Stimulated activated CD8-positive, alpha-beta memory T cell treated with anti-CD3 and anti-CD28 coated beads, Interleukin-12 subunit alpha, Interleukin-12 subunit beta, amount 100 ng/mL, for 1 hour (primary cell): ENCODE results near the gene AGA.

Source experiments
- DNase-seq: peaks from one replicate; pipeline ENCODE4 v3.0.0-alpha.2; 2020; ENCODE audit warnings: low read depth

Gene AGA

GRCh38 chr4:177446586-177446985 is 4.3 kb upstream of the AGA start:
- DNase-seq: no peak

GRCh38 chr4:177444911-177445736 is 2.9 kb upstream of the AGA start:
- DNase-seq: no peak

- DNase-seq: no peak
Observed at GRCh38 chr4:177441061-177441802, 1.0 kb downstream of the AGA start.

GRCh38 chr4:177436456-177436855 is 5.8 kb downstream of the AGA start:
- DNase-seq: no peak

GRCh38 chr4:177434667-177435066 is 7.6 kb downstream of the AGA start:
- no peak for DNase-seq

GRCh38 chr4:177427192-177427591 is 15.0 kb downstream of the AGA start:
- DNase-seq: no peak

- no peak for DNase-seq
Observed at GRCh38 chr4:177419434-177419833, 22.8 kb downstream of the AGA start.

GRCh38 chr4:177413656-177414055 is 28.6 kb downstream of the AGA start:
- no peak for DNase-seq

- no peak for DNase-seq
Observed at GRCh38 chr4:177413076-177413475, 29.2 kb downstream of the AGA start.

GRCh38 chr4:177411996-177412395 is 30.2 kb downstream of the AGA start:
- DNase-seq: no peak

- no peak for DNase-seq
Observed at GRCh38 chr4:177410566-177410965, 31.7 kb downstream of the AGA start.

- no peak for DNase-seq
Observed at GRCh38 chr4:177408023-177408422, 34.2 kb downstream of the AGA start.

GRCh38 chr4:177405508-177405907 is 36.7 kb downstream of the AGA start:
- DNase-seq: no peak

- DNase-seq: no peak
Observed at GRCh38 chr4:177404986-177405385, 37.3 kb downstream of the AGA start.

- DNase-seq: no peak
Observed at GRCh38 chr4:177404342-177404741, 37.9 kb downstream of the AGA start.

- no peak for DNase-seq
Observed at GRCh38 chr4:177403746-177404145, 38.5 kb downstream of the AGA start.

GRCh38 chr4:177401658-177402273 is 40.5 kb downstream of the AGA start:
- DNase-seq: no peak

- DNase-seq: no peak
Observed at GRCh38 chr4:177400030-177400429, 42.2 kb downstream of the AGA start.

GRCh38 chr4:177396352-177396751 is 45.9 kb downstream of the AGA start:
- DNase-seq: no peak

- no peak for DNase-seq
Observed at GRCh38 chr4:177393236-177393635, 49.0 kb downstream of the AGA start.

GRCh38 chr4:177391953-177392352 is 50.3 kb downstream of the AGA start:
- DNase-seq: no peak

- DNase-seq: no peak
Observed at GRCh38 chr4:177391287-177391686, 51.0 kb downstream of the AGA start.

- DNase-seq: no peak
Observed at GRCh38 chr4:177386278-177386815, 55.9 kb downstream of the AGA start.
